A549 (cell line): ENCODE results near the gene KRTAP19-1. TPM values are rescaled to one million over a fixed set of nuclear protein-coding genes. Genes with fewer than 3 reads are reported as not detected.

ENCODE experiments used
- ATAC-seq, 2 experiments: fragments of 200-7000 bp in 1 of 2; fragments of >200 bp in 1 of 2; cut with Nextera tagmentation in 1 of 2; cut with Tn5 transposase in 1 of 2; 3 replicates each; pipeline versions ENCODE4 v1.8.0 to v1.9.1; 2018 to 2020; ENCODE audit warnings: mild to moderate bottlenecking in 1 of 2, moderate library complexity in 1 of 2
- CTCF ChIA-PET: fragments of 300-600 bp; sonication (Branson Sonifier 250); formaldehyde crosslinking; extraction: SDS; loops from one replicate; lab custom pipeline; 2021; ENCODE audit warnings: antibody characterized with exemption, inconsistent platforms; lab: Yijun Ruan, JAX
- POLR2A ChIA-PET: fragments of 350-600 bp; formaldehyde crosslinking; extraction: SDS; loops from one replicate; lab custom pipeline; 2021; ENCODE audit warnings: antibody characterized with exemption, inconsistent platforms; lab: Yijun Ruan, JAX
- DNase-seq, 2 experiments: peaks; one replicate each; pipeline versions ENCODE4 v3.0.0 to v3.0.0-alpha.2; 2011 to 2016; ENCODE audit warnings: low read depth in 1 of 2, low spot score in 1 of 2
- FAIRE-seq: peaks from 2 replicates; lab custom pipeline; 2011; peaks lifted over from hg19 to GRCh38; lab: Jason Lieb, UNC
- H3K27ac ChIP-seq, 2 experiments: fragments of >200 bp; sonication (Bioruptor Twin); formaldehyde crosslinking; 3 replicates each; pipeline ENCODE4 v1.5.1; 2016 to 2017
- H3K4me1 ChIP-seq: fragments of >200 bp; sonication (Bioruptor Twin); formaldehyde crosslinking; 3 replicates; pipeline ENCODE4 v1.6.1; 2016
- H3K4me2 ChIP-seq: fragments of >200 bp; sonication (Bioruptor Twin); formaldehyde crosslinking; 3 replicates; pipeline ENCODE4 v1.6.1; 2016
- H3K4me3 ChIP-seq: fragments of >200 bp; sonication (Bioruptor Twin); formaldehyde crosslinking; 3 replicates; pipeline ENCODE4 v1.5.1; 2016
- H3K9me3 ChIP-seq: fragments of >200 bp; sonication (Bioruptor Twin); formaldehyde crosslinking; 3 replicates; pipeline ENCODE4 v1.6.1; 2016
- BHLHE40 ChIP-seq: IDR thresholded peaks from 2 replicates; pipeline ENCODE4 v1.6.1; 2012; ENCODE audit warnings: low read depth, low read length, inconsistent platforms
- CBX8 ChIP-seq: fragments of 200-600 bp; sonication (generic); IDR thresholded peaks from 2 replicates; pipeline ENCODE4 v1.6.1; 2016
- CHD2 ChIP-seq: fragments of 150-350 bp; IDR thresholded peaks from 2 replicates; pipeline ENCODE4 v1.6.1; 2014; ENCODE audit warnings: low read length; ENCODE audit not compliant: partially characterized antibody
- ESRRA ChIP-seq: fragments of 150-350 bp; IDR thresholded peaks from 2 replicates; pipeline ENCODE4 v1.6.1; 2014; ENCODE audit warnings: mild to moderate bottlenecking, low read length, borderline replicate concordance
- FOSL2 ChIP-seq, 2 experiments: fragments of 450-650 bp in 1 of 2; fragments of >200 bp in 1 of 2; sonication (Bioruptor Twin) in 1 of 2; formaldehyde crosslinking; IDR thresholded peaks; 2 replicates each; pipeline versions ENCODE4 v1.5.0 to v1.6.1; 2016 to 2020; ENCODE audit warnings: mild to moderate bottlenecking in 1 of 2, moderate library complexity in 1 of 2
- FOXS1 ChIP-seq: fragments of 250-450 bp; sonication (Bioruptor Pico); IDR thresholded peaks from 2 replicates; pipeline ENCODE4 v1.5.0; 2020; ENCODE audit warnings: mild to moderate bottlenecking, moderate library complexity
- GATA3 ChIP-seq: IDR thresholded peaks from 2 replicates; pipeline ENCODE4 v1.6.1; 2012; ENCODE audit warnings: borderline replicate concordance
- HDAC2 ChIP-seq: fragments of 200-600 bp; sonication (generic); IDR thresholded peaks from 2 replicates; pipeline ENCODE4 v1.6.1; 2016
- HEYL ChIP-seq: fragments of 250-450 bp; sonication (Bioruptor Pico); IDR thresholded peaks from 2 replicates; pipeline ENCODE4 v1.8.0; 2021; ENCODE audit warnings: mild to moderate bottlenecking, moderate library complexity
- HOXA7 ChIP-seq: fragments of 250-450 bp; sonication (Bioruptor Pico); IDR thresholded peaks from 2 replicates; pipeline ENCODE4 v1.5.0; 2020; ENCODE audit warnings: mild to moderate bottlenecking, moderate library complexity
- HOXB5 ChIP-seq: fragments of 250-450 bp; sonication (Bioruptor Pico); IDR thresholded peaks from 2 replicates; pipeline ENCODE4 v1.5.0; 2020; ENCODE audit warnings: mild to moderate bottlenecking, moderate library complexity
- JUNB ChIP-seq: fragments of >200 bp; sonication (Bioruptor Twin); formaldehyde crosslinking; IDR thresholded peaks from 2 replicates; pipeline ENCODE4 v1.6.1; 2016
- KDM5A ChIP-seq: fragments of 200-600 bp; sonication (generic); IDR thresholded peaks from 2 replicates; pipeline ENCODE4 v1.6.1; 2016; ENCODE audit warnings: antibody characterized with exemption, mild to moderate bottlenecking
- MAX ChIP-seq: IDR thresholded peaks from 2 replicates; pipeline ENCODE4 v1.6.1; 2012
- MAZ ChIP-seq: fragments of 150-350 bp; IDR thresholded peaks from 2 replicates; pipeline ENCODE4 v1.6.1; 2014; ENCODE audit warnings: antibody characterized with exemption, low read depth, low read length, borderline replicate concordance
- MYC ChIP-seq: IDR thresholded peaks from 2 replicates; pipeline ENCODE4 v1.6.1; 2012; ENCODE audit warnings: mild to moderate bottlenecking, inconsistent platforms, low read length, improper control_type of control experiment, borderline replicate concordance
- NPAS2 ChIP-seq: fragments of 250-450 bp; sonication (Bioruptor Pico); IDR thresholded peaks from 2 replicates; pipeline ENCODE4 v1.8.0; 2022; ENCODE audit warnings: mild to moderate bottlenecking, moderate library complexity, borderline replicate concordance
- PHF8 ChIP-seq: fragments of 200-600 bp; sonication (generic); IDR thresholded peaks from 2 replicates; pipeline ENCODE4 v1.6.1; 2016; ENCODE audit warnings: low read depth, mild to moderate bottlenecking, antibody characterized with exemption, moderate library complexity, borderline replicate concordance
- POLR2AphosphoS2 ChIP-seq: conservative IDR thresholded peaks from 2 replicates; pipeline ENCODE4 v1.6.1; 2012; ENCODE audit warnings: low read length, improper control_type of control experiment, inconsistent platforms
- ZFP36 ChIP-seq: fragments of 450-650 bp; IDR thresholded peaks from 2 replicates; pipeline ENCODE4 v1.6.1; 2014; ENCODE audit warnings: borderline replicate concordance; ENCODE audit not compliant: partially characterized antibody
- whole genome bisulfite sequencing: methylation state at CpG from one replicate; pipeline ENCODE4 v1.1.6; 2017; ENCODE audit errors: missing lambda C conversion rate; 5-methylcytosine and 5-hydroxymethylcytosine counted together
- polyA minus RNA-seq: library from RNA; depleted of rRNA, polyadenylated mRNA; stranded (reverse); fragments of >200 nt; gene quantifications from 2 replicates; pipeline ENCODE4 v1.2.3, GENCODE V29; 2011; rRNA and poly(A)+ RNA removed
- polyA plus RNA-seq, 4 experiments: library from polyadenylated mRNA; depleted of rRNA in 3 of 4; stranded (reverse); fragments of >200 nt; fragmentation: RNase III in 1 of 4; extraction: RNeasy Plus Mini Kit Qiagen cat#74134 plus additional on column Dnase treatment in 1 of 4; gene quantifications; 2 replicates in 3 of 4; 3 replicates in 1 of 4; pipeline ENCODE4 v1.2.3, GENCODE V29; 2011 to 2017
- TF ChIP-seq, protein P1 (sequence below): IDR thresholded peaks from 2 replicates; pipeline ENCODE4 v1.6.1; 2012; ENCODE audit warnings: low read depth, borderline replicate concordance
- TF ChIP-seq, protein P2 (sequence below): fragments of >200 bp; sonication (Bioruptor Twin); formaldehyde crosslinking; IDR thresholded peaks from 3 replicates; pipeline ENCODE4 v1.6.1; 2016
- TF ChIP-seq, protein P3 (sequence below): fragments of 200-600 bp; sonication (generic); IDR thresholded peaks from 2 replicates; pipeline ENCODE4 v1.6.1; 2016; ENCODE audit warnings: antibody characterized with exemption, mild to moderate bottlenecking, moderate library complexity

KRTAP19-1 gene
- polyA plus RNA-seq (2011; rRNA removed) (not detected in 2 replicates), polyA plus RNA-seq (2017; fragmentation: RNase III; extraction: RNeasy Plus Mini Kit Qiagen cat#74134 plus additional on column Dnase treatment) (not detected in 3 replicates), polyA minus RNA-seq (not detected in 2 replicates)
- polyA plus RNA-seq (2012; cell fraction: cytosol; rRNA removed) = not detected in 2 replicates
- polyA plus RNA-seq (2012; cell fraction: nucleus; rRNA removed) = not detected in 2 replicates

GRCh38 chr21:30480145-30480544 lies at the start of gene KRTAP19-1:
Gene KRTAP19-1, minus strand, starts transcription at chr21:30480367. Its CDS starts 50 bp downstream, at chr21:30480317.
- H3K4me3 ChIP-seq = no peak within 1 kb of the TSS
- no peak within 1 kb of the TSS for H3K27ac ChIP-seq
- no peak for ATAC-seq

GRCh38 chr21:30518876-30519275 lies 38.7 kb upstream of the KRTAP19-1 start:
- POLR2A ChIA-PET = no interaction called here
- FAIRE-seq (no peak), DNase-seq (no peak), ATAC-seq (no peak)
- Histone ChIP-seq H3K4me3 (no peak overlapping the region), H3K4me1 (no peaks in the 10 kb centered on the region), H3K9me3 (no peaks in the 10 kb centered on the region), H3K4me2 (no peak overlapping the region), H3K27ac (no peak overlapping the region)
- WGBS = 0% methylated on average over 1 of the region's 1 CpG
- TF ChIP-seq PHF8 (no peak), ZFP36 (no peak), FOSL2 (IDR thresholded peaks at IDR 0.05) (no peak), FOSL2 (CRISPR knock-in tag; IDR thresholded peaks at IDR 0.05) (no peak), MAZ (no peak), POLR2AphosphoS2 (no peak)
- TF ChIP-seq, protein P1, sequence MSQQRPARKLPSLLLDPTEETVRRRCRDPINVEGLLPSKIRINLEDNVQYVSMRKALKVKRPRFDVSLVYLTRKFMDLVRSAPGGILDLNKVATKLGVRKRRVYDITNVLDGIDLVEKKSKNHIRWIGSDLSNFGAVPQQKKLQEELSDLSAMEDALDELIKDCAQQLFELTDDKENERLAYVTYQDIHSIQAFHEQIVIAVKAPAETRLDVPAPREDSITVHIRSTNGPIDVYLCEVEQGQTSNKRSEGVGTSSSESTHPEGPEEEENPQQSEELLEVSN = no peak
- CTCF ChIA-PET = no interaction called here

More at GRCh38 chr21:30480145-30480544, at the start of gene KRTAP19-1:
- Histone ChIP-seq H3K9me3 (no peaks in the 10 kb centered on the region), H3K4me2 (no peak within 1 kb of the TSS), H3K4me1 (no peaks in the 10 kb centered on the region)
- ChIA-PET POLR2A (no interaction called here), CTCF (interaction anchor here (0.8 kb wide), 1 partner anchor 16 kb away, joined by 3 read pairs; no protein-coding TSS in a partner anchor)
- no peak for TF ChIP-seq ESRRA
- TF ChIP-seq HDAC2 = no peak
- no peak for TF ChIP-seq MAX
- TF ChIP-seq HOXA7 (CRISPR knock-in tag) = no peak
- TF ChIP-seq GATA3 = no peak
- no peak for TF ChIP-seq JUNB
- no peak for TF ChIP-seq FOXS1 (CRISPR knock-in tag)
- TF ChIP-seq HOXB5 (CRISPR knock-in tag) = no peak
- no peak for TF ChIP-seq MYC
- TF ChIP-seq, protein P2, sequence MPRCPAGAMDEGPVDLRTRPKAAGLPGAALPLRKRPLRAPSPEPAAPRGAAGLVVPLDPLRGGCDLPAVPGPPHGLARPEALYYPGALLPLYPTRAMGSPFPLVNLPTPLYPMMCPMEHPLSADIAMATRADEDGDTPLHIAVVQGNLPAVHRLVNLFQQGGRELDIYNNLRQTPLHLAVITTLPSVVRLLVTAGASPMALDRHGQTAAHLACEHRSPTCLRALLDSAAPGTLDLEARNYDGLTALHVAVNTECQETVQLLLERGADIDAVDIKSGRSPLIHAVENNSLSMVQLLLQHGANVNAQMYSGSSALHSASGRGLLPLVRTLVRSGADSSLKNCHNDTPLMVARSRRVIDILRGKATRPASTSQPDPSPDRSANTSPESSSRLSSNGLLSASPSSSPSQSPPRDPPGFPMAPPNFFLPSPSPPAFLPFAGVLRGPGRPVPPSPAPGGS = no peak
- no peak for TF ChIP-seq MAZ
- TF ChIP-seq CBX8 = no peak
- TF ChIP-seq POLR2AphosphoS2 = no peak
- TF ChIP-seq CHD2 = no peak
- no peak for TF ChIP-seq ZFP36
- TF ChIP-seq NPAS2 (CRISPR knock-in tag) = no peak
- no peak for TF ChIP-seq BHLHE40
- TF ChIP-seq HEYL (CRISPR knock-in tag) = no peak
- no peak for TF ChIP-seq KDM5A
- TF ChIP-seq, protein P3, sequence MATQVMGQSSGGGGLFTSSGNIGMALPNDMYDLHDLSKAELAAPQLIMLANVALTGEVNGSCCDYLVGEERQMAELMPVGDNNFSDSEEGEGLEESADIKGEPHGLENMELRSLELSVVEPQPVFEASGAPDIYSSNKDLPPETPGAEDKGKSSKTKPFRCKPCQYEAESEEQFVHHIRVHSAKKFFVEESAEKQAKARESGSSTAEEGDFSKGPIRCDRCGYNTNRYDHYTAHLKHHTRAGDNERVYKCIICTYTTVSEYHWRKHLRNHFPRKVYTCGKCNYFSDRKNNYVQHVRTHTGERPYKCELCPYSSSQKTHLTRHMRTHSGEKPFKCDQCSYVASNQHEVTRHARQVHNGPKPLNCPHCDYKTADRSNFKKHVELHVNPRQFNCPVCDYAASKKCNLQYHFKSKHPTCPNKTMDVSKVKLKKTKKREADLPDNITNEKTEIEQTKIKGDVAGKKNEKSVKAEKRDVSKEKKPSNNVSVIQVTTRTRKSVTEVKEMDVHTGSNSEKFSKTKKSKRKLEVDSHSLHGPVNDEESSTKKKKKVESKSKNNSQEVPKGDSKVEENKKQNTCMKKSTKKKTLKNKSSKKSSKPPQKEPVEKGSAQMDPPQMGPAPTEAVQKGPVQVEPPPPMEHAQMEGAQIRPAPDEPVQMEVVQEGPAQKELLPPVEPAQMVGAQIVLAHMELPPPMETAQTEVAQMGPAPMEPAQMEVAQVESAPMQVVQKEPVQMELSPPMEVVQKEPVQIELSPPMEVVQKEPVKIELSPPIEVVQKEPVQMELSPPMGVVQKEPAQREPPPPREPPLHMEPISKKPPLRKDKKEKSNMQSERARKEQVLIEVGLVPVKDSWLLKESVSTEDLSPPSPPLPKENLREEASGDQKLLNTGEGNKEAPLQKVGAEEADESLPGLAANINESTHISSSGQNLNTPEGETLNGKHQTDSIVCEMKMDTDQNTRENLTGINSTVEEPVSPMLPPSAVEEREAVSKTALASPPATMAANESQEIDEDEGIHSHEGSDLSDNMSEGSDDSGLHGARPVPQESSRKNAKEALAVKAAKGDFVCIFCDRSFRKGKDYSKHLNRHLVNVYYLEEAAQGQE = no peak
- 3% methylated on average over 6 of the region's 7 CpGs for WGBS
- FAIRE-seq (no peak), DNase-seq (no peak)
